ENCODE measurements around the gene LAMC2.

GRCh38 chr1:183222909-183223308 is 36.8 kb downstream of the LAMC2 start:
- TF ChIP-seq ZBTB11 (CRISPR knock-in tag; IDR thresholded peaks at IDR 0.05) = no peak
- no peak for TF ChIP-seq CEBPB (IDR thresholded peaks at IDR 0.05; ENCODE audit: borderline replicate concordance in 1 of 2, low read depth in 2 of 2, low read length in 2 of 2)
- TF ChIP-seq CBX3 (IDR thresholded peaks at IDR 0.05; ENCODE audit: borderline replicate concordance, low read depth) = no peak
- TF ChIP-seq SREBF2 (IDR thresholded peaks at IDR 0.05; ENCODE audit: low read length) = no peak
- TF ChIP-seq CTCF (IDR thresholded peaks at IDR 0.05 in 2 of 3, conservative IDR thresholded peaks at IDR 0.05 in 1 of 3; ENCODE audit: control insufficient read depth in 2 of 3, extremely low read depth in 1 of 3, insufficient read depth in 1 of 3, low read depth in 3 of 3, low read length in 3 of 3) = no peak
